ENCODE data around the gene FER1L5.

DNA sequence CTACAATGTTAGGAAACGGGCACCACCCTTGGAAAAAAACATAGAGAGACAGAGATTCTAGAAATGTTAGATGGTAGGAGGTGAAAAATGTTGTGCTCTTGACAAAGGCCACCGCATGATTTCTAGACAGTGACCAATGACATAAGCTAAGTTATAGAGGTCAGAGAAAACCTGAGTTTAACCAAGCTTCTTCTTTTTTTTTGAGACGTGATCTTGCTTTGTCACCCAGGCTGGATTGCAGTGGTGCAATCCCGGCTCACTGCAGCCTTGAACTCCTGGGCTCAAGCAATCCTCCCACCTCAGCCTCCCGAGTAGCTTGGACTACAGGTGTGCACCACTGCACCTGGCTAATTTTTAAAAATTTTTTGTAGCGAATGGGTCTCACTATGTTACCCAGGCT, 13.0 kb downstream of the FER1L5 start:
- TF ChIP-seq, protein P1, sequence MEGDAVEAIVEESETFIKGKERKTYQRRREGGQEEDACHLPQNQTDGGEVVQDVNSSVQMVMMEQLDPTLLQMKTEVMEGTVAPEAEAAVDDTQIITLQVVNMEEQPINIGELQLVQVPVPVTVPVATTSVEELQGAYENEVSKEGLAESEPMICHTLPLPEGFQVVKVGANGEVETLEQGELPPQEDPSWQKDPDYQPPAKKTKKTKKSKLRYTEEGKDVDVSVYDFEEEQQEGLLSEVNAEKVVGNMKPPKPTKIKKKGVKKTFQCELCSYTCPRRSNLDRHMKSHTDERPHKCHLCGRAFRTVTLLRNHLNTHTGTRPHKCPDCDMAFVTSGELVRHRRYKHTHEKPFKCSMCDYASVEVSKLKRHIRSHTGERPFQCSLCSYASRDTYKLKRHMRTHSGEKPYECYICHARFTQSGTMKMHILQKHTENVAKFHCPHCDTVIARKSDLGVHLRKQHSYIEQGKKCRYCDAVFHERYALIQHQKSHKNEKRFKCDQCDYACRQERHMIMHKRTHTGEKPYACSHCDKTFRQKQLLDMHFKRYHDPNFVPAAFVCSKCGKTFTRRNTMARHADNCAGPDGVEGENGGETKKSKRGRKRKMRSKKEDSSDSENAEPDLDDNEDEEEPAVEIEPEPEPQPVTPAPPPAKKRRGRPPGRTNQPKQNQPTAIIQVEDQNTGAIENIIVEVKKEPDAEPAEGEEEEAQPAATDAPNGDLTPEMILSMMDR (IDR thresholded peaks at IDR 0.05 in 4 of 5, conservative IDR thresholded peaks at IDR 0.05 in 1 of 5), result no peak
- TF ChIP-seq POLR2A (IDR thresholded peaks at IDR 0.05), result no peak
